H1 (cell line): ENCODE data around the gene RTN4IP1. TPM values are rescaled to one million over a fixed set of nuclear protein-coding genes. Genes with fewer than 3 reads are reported as not detected.

ENCODE experiments used
- ASH2L ChIP-seq: fragments of 200-600, 300-600 bp; sonication (generic); IDR thresholded peaks from one replicate; pipeline ENCODE4 v1.7.1; 2017; ENCODE audit warnings: low read length
- CHD2 ChIP-seq: IDR thresholded peaks from 2 replicates; pipeline ENCODE4 v1.6.1; 2012; ENCODE audit warnings: low read length, improper control_type of control experiment
- KDM1A ChIP-seq: fragments of 200-600, 300-600 bp; sonication (generic); IDR thresholded peaks from 2 replicates; pipeline ENCODE4 v1.7.1; 2016; ENCODE audit warnings: mild to moderate bottlenecking, low read length, borderline replicate concordance
- SAP30 ChIP-seq: fragments of 300-600 bp; sonication (generic); IDR thresholded peaks from 2 replicates; pipeline ENCODE4 v1.7.1; 2012; ENCODE audit warnings: low read length, moderate library complexity, mild to moderate bottlenecking, inconsistent platforms; ENCODE audit not compliant: insufficient read depth, insufficient replicate concordance
- polyA plus RNA-seq, 7 experiments: library from polyadenylated mRNA; depleted of rRNA in 3 of 7; stranded (reverse) in 5 of 7; unstranded in 2 of 7; fragments of >200 nt in 5 of 7; fragments of 200-250 nt in 2 of 7; gene quantifications; 1 replicate in 5 of 7; 2 replicates in 1 of 7; 4 replicates in 1 of 7; pipeline versions ENCODE4 v1.2.1 to v1.2.3, GENCODE V29; 2011 to 2013; ENCODE audit warnings: missing spikeins in 2 of 7, mixed read lengths in 2 of 7
- total RNA-seq: library from RNA; stranded (reverse); fragmentation: NEBNext Ultra II Directional; extraction: Animal tissue kit (Norgen Biotek cat#: 25700); gene quantifications from 2 replicates; pipeline ENCODE4 v1.2.1, GENCODE V29; 2021

The RTN4IP1 gene
- total and polyA plus RNA-seq, 2 of the 8 experiments (the other 6 are each of a cell fraction or from before 2014, with no cell fraction given), result 14.6 to 19.5 TPM

- TF ChIP-seq SAP30 (no peak), ASH2L (no peak), KDM1A (no peak), CHD2 (no peak)
These were observed 59.9 kb downstream of the RTN4IP1 start (continued) for GRCh38 chr6:106569428-106569827.
